ENCODE data around the gene GIT2. TPM values are rescaled to one million over a fixed set of nuclear protein-coding genes. Genes with fewer than 3 reads are reported as not detected.
"Not testable (repeated sequence)": the region's sequence is repeated elsewhere in the genome, so short reads cannot be mapped to it uniquely, and the experiment has no call there.

Gene GIT2
- total RNA-seq, 2 donors from 2014 or later: 27.0 to 27.9 TPM

DNA sequence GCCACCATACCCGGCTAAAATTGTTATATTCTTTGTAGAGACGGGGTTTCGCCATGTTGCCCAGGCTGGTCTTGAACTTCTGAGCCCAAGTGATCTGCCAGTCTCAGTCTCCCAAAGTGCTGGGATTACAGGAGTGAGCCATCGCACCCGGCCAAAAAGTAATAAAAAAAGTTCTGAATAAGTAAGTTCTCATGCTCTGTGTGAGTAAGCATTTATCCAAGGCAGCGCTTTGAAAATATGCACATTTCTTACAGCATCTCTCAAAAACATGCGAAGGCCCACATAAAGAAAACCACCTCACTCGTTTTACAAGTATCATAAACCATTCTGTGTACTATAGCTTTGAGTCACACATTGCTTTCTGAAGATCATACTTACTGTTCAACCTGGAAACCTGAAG, 8.6 kb downstream of the GIT2 start:
- 94 to 98% methylated on average over 8 of the region's 8 CpGs for WGBS, 2 experiments (ENCODE audit: insufficient coverage in 1 of 2, insufficient read length in 1 of 2)
- TF ChIP-seq, protein P1, sequence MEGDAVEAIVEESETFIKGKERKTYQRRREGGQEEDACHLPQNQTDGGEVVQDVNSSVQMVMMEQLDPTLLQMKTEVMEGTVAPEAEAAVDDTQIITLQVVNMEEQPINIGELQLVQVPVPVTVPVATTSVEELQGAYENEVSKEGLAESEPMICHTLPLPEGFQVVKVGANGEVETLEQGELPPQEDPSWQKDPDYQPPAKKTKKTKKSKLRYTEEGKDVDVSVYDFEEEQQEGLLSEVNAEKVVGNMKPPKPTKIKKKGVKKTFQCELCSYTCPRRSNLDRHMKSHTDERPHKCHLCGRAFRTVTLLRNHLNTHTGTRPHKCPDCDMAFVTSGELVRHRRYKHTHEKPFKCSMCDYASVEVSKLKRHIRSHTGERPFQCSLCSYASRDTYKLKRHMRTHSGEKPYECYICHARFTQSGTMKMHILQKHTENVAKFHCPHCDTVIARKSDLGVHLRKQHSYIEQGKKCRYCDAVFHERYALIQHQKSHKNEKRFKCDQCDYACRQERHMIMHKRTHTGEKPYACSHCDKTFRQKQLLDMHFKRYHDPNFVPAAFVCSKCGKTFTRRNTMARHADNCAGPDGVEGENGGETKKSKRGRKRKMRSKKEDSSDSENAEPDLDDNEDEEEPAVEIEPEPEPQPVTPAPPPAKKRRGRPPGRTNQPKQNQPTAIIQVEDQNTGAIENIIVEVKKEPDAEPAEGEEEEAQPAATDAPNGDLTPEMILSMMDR (conservative IDR thresholded peaks at IDR 0.05): no peak
- Histone ChIP-seq H3K4me1 (ENCODE audit: control insufficient read depth, insufficient read depth, low read length) (no peaks in the 10 kb centered on the region), H3K27ac (ENCODE audit: low read depth, low read length) (no peak overlapping the region), H3K27me3 (ENCODE audit: control insufficient read depth, insufficient read depth, low read length, poor library complexity, severe bottlenecking) (no peaks in the 10 kb centered on the region), H3K4me3 (ENCODE audit: low read length) (no peak overlapping the region), H3K9me3 (ENCODE audit: control insufficient read depth, low read length) (no peaks in the 10 kb centered on the region), H3K9ac (ENCODE audit: extremely low read depth, low read length, poor library complexity, severe bottlenecking) (no peak overlapping the region), H3K36me3 (ENCODE audit: control insufficient read depth, insufficient read depth, low read length) (peaks cover 69% of the 10 kb centered on the region)
- no peaks in the 10 kb centered on the region for H3K9me3 Mint-ChIP-seq
- no peak overlapping the region for H3K4me3 Mint-ChIP-seq
- no peak for DNase-seq
- H3K27ac Mint-ChIP-seq: no peak overlapping the region
- H3K27me3 Mint-ChIP-seq (ENCODE audit: insufficient read depth): no peaks in the 10 kb centered on the region
- H3K4me1 Mint-ChIP-seq: no peaks in the 10 kb centered on the region
- H3K36me3 Mint-ChIP-seq (ENCODE audit: low read depth): peaks cover 58% of the 10 kb centered on the region

DNA sequence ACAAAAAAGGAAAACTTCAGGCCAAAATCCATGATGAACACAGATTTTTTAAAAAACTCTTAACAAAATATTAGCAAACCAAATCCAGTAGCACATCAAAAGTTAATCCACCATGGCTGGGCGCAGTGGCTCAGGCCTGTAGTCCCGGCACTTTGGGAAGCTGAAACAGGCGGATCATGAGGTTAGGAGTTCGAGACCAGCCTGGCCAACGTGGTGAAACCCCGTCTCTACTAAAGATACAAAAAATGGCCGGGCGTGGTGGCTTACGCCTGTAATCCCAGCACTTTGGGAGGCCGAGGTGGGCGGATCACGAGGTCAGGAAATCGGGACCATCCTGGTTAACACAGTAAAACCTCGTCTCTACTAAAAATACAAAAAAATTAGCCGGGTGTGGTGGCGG, 9.9 kb downstream of the GIT2 start:
- H3K9me3 ChIP-seq (ENCODE audit: control insufficient read depth, low read length); H3K27ac Mint-ChIP-seq; H3K4me3 Mint-ChIP-seq; DNase-seq; H3K27me3 ChIP-seq (ENCODE audit: control insufficient read depth, insufficient read depth, low read length, poor library complexity, severe bottlenecking); H3K27ac ChIP-seq (ENCODE audit: low read depth, low read length); H3K27me3 Mint-ChIP-seq (ENCODE audit: insufficient read depth); H3K9ac ChIP-seq (ENCODE audit: extremely low read depth, low read length, poor library complexity, severe bottlenecking); H3K4me3 ChIP-seq (ENCODE audit: low read length); H3K9me3 Mint-ChIP-seq; H3K4me1 Mint-ChIP-seq; H3K4me1 ChIP-seq (ENCODE audit: control insufficient read depth, insufficient read depth, low read length): not testable (repeated sequence)
- WGBS, 2 experiments (ENCODE audit: insufficient coverage in 1 of 2, insufficient read length in 1 of 2): 90 to 96% methylated on average over 9 to 16 of the region's 16 CpGs
- H3K36me3 Mint-ChIP-seq (ENCODE audit: low read depth): peaks cover 65% of the 10 kb centered on the region
- peaks cover 73% of the 10 kb centered on the region for H3K36me3 ChIP-seq (ENCODE audit: control insufficient read depth, insufficient read depth, low read length)

DNA sequence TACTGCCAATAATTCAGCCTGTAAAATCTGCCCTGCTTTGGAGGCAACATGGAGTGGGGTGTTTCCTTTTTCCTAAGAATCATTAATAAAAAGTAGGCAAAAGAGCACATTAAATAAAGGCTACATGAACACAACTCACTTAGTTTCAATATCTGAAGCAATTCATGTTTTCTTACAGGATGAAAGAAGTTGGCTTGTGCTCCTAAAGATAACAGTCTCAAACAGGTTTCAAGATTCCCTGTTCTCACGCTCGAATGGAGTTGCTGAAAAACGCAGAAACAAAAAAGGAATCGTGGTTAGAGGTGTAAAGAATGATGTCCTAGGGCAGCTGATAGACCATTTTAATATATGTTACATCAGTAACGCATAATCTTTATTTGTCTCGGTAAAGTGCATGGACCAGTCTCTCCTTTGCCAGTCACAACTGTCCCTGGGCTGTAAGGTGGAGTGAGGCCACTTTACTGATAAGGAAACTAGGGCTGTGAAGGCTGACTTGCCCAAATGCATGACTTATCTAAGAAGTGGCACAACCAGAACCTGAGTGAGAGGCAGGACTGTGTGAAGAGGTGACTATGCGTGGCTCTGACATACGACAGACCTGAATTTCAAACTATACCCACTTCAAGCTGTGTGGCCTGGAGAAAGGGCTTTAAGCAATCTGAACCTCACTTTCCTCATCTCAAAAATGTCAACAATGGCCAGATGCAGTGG, 12.6 kb downstream of the GIT2 start:
- no peak for DNase-seq
- Histone ChIP-seq H3K9ac (ENCODE audit: extremely low read depth, low read length, poor library complexity, severe bottlenecking) (no peak overlapping the region), H3K4me1 (ENCODE audit: control insufficient read depth, insufficient read depth, low read length) (no peaks in the 10 kb centered on the region), H3K4me3 (ENCODE audit: low read length) (no peak overlapping the region), H3K9me3 (ENCODE audit: control insufficient read depth, low read length) (peaks cover 4% of the 10 kb centered on the region), H3K27me3 (ENCODE audit: control insufficient read depth, insufficient read depth, low read length, poor library complexity, severe bottlenecking) (no peaks in the 10 kb centered on the region), H3K36me3 (ENCODE audit: control insufficient read depth, insufficient read depth, low read length) (peaks cover 71% of the 10 kb centered on the region), H3K27ac (ENCODE audit: low read depth, low read length) (no peak overlapping the region)
- TF ChIP-seq, protein P1 (conservative IDR thresholded peaks at IDR 0.05): no peak
- Mint-ChIP-seq H3K4me1 (no peaks in the 10 kb centered on the region), H3K27me3 (ENCODE audit: insufficient read depth) (no peaks in the 10 kb centered on the region), H3K27ac (no peak overlapping the region), H3K36me3 (ENCODE audit: low read depth) (peaks cover 67% of the 10 kb centered on the region), H3K4me3 (no peak overlapping the region), H3K9me3 (no peaks in the 10 kb centered on the region)
- 96% methylated on average over 8 of the region's 8 CpGs for WGBS, 2 experiments (ENCODE audit: insufficient coverage in 1 of 2, insufficient read length in 1 of 2)

DNA sequence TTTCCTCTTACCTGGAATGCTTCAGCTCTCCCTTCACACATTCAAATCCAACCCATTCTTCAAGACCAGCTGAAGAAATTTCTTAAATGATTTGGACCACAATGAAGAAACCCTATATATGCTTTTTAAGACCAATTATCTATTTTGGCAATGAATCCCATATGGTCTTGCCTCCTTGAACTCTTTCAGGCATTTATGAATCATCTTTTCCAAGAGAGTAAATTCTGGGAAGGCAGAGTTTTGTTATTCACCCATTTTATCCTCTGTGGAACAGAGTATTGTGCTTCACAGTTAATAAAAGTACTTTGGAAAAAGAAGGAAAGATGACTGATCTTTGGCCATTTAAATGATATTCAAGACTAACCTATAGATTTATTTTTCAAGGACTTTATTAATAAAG, 14.0 kb downstream of the GIT2 start:
- Histone ChIP-seq H3K36me3 (ENCODE audit: control insufficient read depth, insufficient read depth, low read length) (peaks cover 67% of the 10 kb centered on the region), H3K4me1 (ENCODE audit: control insufficient read depth, insufficient read depth, low read length) (no peaks in the 10 kb centered on the region), H3K27me3 (ENCODE audit: control insufficient read depth, insufficient read depth, low read length, poor library complexity, severe bottlenecking) (no peaks in the 10 kb centered on the region), H3K4me3 (ENCODE audit: low read length) (no peak overlapping the region), H3K9me3 (ENCODE audit: control insufficient read depth, low read length) (peaks cover 7% of the 10 kb centered on the region), H3K9ac (ENCODE audit: extremely low read depth, low read length, poor library complexity, severe bottlenecking) (no peak overlapping the region), H3K27ac (ENCODE audit: low read depth, low read length) (no peak overlapping the region)
- H3K36me3 Mint-ChIP-seq (ENCODE audit: low read depth): peaks cover 64% of the 10 kb centered on the region
- no peaks in the 10 kb centered on the region for H3K9me3 Mint-ChIP-seq
- H3K27me3 Mint-ChIP-seq (ENCODE audit: insufficient read depth): no peaks in the 10 kb centered on the region
- DNase-seq: no peak
- H3K27ac Mint-ChIP-seq: peak overlapping the region; percentile 11
- H3K4me3 Mint-ChIP-seq: no peak overlapping the region
- H3K4me1 Mint-ChIP-seq: no peaks in the 10 kb centered on the region
- TF ChIP-seq, protein P1 (conservative IDR thresholded peaks at IDR 0.05): no peak

Measured in endodermal cell (in vitro differentiated cells).